Astrocyte of the hippocampus (primary cell): ENCODE measurements around the gene UPB1.
"Not testable (repeated sequence)": the region's sequence is repeated elsewhere in the genome, so short reads cannot be mapped to it uniquely, and the experiment has no call there.

Experiments used
- DNase-seq: peaks from one replicate; pipeline ENCODE4 v3.0.0; 2011; ENCODE audit warnings: low read depth, low spot score

UPB1 gene

GRCh38 chr22:24529898-24530297, 34.8 kb downstream of the UPB1 start:
- DNase-seq, result no peak

GRCh38 chr22:24530968-24531367, 35.8 kb downstream of the UPB1 start:
- DNase-seq, result not testable (repeated sequence)

DNA sequence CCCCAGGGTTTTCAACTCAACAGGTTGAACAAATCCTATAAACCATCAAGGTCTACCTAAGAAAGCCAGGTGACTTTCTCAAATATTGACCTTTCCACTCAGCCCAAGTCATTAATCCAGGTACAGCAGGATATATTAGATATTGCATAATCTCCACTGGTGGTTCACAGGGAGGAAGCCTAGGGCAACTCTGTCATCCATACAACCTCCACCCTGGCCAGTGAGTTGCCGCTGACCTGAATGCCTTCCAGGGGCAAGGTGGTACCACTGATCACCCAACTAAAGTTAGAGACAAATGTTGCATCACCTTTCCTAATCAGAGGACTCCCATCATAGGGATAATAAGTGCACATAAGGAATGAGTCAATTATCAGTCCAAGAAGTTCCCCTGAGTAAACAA, 36.9 kb downstream of the UPB1 start:
- DNase-seq, result no peak

- no peak for DNase-seq
These were observed 40.2 kb downstream of the UPB1 start for GRCh38 chr22:24535348-24535747.

DNA sequence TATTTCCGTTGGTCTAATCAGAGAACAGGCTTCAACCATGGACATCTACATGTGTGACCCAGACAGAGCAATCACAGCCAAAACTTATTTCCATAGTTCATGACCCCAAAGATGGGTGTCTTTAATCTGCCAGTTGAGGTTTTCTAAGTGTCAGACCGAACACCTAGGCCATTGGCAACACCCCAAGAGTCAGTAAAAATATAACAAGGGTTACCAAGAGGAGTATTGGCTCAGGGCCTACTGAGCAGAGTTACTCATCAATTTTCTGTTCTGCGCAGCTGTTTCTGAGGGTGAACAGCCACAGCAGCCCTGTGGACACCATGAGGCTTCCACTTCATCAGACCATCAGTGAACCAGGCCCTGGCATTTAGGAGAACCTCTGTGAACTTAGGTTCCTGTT, 41.0 kb downstream of the UPB1 start:
- no peak for DNase-seq

GRCh38 chr22:24540470-24540869, 45.3 kb downstream of the UPB1 start:
- DNase-seq, result no peak

DNA sequence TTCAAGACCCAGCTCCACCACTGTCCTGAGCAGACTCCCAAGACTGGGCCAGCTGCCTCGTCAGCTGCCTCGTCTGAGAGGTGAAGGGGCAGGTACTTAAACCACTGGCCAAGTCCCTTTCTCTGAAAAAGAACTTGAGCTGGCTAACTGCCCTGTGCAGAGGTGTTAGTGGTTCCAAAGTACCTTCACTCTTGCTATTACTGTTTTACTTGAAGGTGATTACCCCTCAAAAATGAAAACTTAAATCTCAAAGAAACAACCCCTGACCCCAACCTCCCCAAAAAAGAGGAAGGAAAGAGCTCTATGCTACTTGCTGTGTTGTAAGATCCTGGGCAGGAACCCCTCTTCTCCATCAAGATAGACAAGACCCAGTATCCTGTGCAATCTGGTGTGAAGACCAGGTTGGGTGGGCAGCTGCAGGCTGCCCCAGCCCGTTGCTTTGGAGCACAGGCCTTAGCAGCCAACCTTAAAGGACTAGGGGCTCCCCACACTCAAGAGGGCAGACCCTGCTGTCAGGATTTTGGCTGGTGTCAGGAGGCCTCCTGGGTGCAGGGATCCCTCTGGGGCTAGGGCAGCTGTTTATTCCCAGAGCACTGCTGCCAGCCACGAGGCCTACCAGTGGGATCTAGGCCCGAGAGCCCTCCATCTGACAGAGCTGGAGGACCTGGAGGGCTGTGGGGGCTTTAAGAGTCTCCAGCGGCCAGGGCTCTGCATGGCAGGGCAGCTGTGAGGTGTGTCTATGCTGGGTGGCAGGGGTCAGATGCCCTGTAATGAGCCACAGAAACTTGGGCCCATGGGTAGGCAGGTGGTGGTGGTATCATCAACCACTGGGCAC, 46.8 kb downstream of the UPB1 start:
- DNase-seq, result no peak

DNA sequence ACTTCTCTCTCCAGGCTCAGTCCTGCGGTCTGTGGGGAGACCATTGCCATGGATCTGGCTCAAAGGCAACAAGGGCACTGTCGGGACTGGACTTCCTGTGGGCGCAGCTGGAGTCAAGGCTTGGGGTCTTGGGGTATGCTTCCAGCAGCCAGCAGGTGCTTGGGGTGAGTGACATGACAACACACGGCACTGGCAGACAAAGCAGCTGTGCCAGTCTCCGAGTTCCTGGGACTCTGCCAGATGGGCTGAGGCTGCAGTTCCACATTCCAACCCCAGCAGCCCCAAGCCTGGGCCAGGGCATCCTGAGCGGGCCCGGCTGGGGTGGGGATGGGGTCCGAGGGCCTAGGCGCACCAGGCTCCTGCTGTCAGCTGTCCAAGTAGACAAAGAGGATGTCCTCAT, 47.5 kb downstream of the UPB1 start:
- no peak for DNase-seq

- DNase-seq, result no peak
These were observed 48.1 kb downstream of the UPB1 start for GRCh38 chr22:24543185-24543601.

DNA sequence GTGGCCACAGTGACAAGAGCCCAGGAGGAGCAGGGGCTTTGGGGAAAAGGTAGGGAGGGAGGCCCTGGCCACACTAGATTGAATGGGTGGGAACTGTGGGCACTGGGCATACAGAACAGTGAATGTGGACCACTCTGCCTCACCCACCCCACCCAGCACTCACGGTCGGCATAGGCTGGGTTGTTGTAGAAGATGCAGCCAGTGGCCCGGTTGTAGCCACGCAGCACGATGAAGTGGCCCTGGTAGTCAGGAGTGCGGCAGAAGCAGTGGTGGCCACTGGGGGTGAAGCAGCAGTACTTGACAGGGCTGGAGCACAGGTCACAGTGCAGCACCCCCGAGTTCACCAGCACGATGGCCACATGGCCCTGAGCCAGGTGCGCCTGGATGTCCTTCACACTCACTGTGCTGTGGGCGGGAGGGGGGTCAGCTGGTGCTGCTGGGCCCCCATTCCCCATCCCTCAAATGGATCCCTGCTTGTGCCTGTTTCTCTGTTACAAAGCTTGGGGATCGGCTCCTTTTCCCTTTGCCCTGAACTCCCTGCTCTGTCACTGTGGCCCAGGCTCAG, 48.6 kb downstream of the UPB1 start:
- DNase-seq, result no peak

DNA sequence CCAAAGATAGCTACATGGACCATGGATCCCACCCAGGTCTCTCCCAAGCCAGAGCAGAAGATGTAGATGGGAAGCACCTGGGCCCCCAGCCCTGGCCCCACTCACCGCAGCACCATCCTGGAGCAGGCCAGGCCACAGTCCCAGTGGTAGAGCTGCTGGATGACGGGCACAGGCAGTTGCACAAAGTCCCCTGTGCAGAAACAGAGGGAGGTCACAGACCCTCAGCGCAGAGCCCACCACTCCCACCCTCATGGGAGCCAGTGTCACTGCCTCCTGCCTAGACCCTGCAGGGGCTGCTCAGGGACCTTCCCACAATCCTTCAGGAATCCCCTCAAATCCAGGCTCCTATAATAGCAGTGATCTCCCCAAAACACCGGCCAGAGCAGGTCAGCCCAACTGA, 53.7 kb downstream of the UPB1 start:
- DNase-seq, result no peak

DNA sequence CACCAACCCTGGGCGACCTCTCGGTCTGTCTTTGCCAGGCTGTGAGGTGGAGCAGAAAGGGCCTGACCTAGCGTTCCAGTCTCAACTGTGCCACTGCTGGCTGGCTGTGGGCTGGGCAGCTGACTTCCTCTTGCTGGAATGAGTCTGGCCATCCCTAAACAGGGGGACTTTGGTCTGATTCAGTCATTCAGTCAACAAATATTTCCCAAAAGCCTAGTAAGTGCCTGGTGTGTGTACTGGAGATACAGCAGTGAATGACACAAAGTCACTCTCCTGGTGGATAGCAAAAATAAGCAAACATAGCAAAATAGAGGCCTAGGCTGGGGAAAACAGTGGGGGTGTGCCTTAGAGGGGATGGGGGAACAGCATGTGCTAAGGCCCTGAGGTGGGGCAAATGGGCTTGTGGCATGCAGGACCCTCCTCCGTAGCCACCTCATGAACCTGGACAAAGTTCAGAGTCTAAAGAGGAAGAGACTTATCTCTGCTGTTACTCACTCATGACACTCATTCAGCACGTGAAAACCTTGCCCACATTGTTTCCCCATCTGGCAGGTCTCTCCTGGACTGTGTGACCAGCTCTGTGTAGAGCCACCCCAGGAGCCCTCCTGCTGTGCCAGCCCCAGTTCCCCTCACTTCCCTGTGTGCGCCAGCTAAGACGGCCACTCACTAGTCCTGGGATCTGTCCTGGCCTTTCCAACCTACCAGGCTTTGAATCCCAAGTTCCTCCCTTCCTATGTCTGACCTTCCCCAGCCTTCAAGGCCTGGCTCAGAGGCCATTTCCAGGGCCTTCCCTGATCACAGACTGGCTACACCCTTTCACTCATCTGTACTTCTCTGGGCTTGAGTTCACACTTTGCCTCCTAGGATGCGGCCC, 55.1 kb downstream of the UPB1 start:
- no peak for DNase-seq

DNA sequence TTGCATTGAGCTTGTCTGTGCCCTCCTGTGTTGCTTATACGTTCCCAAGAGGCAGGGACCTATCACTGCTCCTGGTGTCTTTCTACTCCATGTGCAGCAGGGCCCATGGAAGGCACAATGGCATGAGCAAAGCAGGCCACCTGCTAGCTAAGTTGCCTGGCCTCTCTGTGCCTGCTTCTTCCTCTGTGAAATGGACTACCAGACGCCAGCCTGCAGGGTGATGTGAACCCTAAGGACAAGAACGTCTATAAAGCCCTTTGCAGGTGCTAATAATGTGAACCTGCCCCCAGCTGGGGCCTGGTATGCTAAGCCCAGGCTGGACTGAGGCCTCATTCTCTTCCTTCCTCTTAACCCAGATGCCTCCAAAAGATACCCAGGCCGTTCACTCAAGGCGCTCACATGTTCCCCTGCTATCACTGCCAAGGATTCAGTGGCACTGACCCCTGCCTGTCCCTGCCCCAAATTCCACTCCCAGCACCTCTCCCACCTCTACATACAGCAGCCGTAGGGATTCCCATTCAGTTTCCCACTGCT, 55.8 kb downstream of the UPB1 start:
- DNase-seq, result no peak

DNA sequence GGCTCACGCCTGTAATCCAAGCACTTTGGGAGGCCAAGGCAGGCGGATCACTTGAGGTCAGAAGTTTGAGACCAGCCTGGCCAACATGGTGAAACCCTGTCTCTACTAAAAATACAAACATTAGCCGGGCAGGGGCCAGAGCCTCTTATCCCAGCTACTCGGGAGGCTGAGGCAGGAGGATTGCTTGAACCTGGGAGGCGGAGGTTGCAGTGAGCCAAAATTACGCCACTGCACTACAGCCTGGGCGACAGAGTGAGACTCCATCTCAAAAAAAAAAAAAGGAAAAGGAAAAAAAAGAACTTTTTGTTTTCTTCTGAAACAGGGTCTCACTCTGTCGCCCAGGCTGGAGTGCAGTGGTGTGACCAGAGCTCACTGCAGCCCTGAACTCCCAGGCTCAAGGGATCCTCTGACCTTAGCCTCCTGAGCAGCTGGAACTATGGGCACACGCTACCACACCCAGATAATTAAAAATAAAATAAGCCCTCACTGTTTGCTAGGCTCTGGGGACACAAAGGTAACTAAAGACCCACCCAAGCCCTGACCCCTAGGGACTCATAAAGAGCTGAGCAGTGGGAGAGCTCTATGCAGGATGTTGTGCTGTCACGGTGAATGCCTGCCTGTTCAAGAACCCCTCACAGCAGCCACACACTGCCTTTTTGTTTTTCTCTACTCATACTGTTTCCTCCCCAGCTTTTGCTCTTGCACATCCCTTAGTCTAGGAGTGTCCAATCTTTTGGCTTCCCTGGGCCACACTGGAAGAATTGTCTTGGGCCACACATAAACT, 57.6 kb downstream of the UPB1 start:
- not testable (repeated sequence) for DNase-seq

GRCh38 chr22:24553597-24554312, 58.6 kb downstream of the UPB1 start:
- no peak for DNase-seq

GRCh38 chr22:24554313-24555164, 59.4 kb downstream of the UPB1 start, which contains the start of gene GUCD1:
GUCD1 (minus strand) TSS chr22:24555138; CDS start chr22:24554991, 147 bp downstream.
- DNase-seq, result peak; percentile 65

GRCh38 chr22:24555165-24556039, 60.3 kb downstream of the UPB1 start, which contains the start of gene SNRPD3:
SNRPD3 (plus strand) TSS chr22:24555999; CDS start chr22:24557675, 1,676 bp downstream.
- DNase-seq, result peak; percentile 99

GRCh38 chr22:24559471-24559870, 64.3 kb downstream of the UPB1 start:
- no peak for DNase-seq
